PC-9 (cell line): Measurements from ENCODE around the gene CD302. TPM values are rescaled to one million over a fixed set of nuclear protein-coding genes. Genes with fewer than 3 reads are reported as not detected.

Experiments
- BruUV-seq: library from RNA; stranded (reverse); fragments of 400-500 nt; replicated peaks from 2 replicates; lab custom pipeline; 2021; lab: Mats Ljungman, UMichigan
- CTCF ChIA-PET: fragments of 300-600 bp; sonication (Branson Sonifier 250); formaldehyde crosslinking; loops from one replicate; lab custom pipeline; 2022; ENCODE audit warnings: antibody characterized with exemption; lab: Charles Lee
- POLR2A ChIA-PET: fragments of 300-600 bp; sonication (Branson Sonifier 250); formaldehyde crosslinking; loops from one replicate; lab custom pipeline; 2022; ENCODE audit warnings: antibody characterized with exemption; ENCODE audit not compliant: unreplicated experiment; lab: Charles Lee
- DNase-seq, 2 experiments: peaks; one replicate each; pipeline versions ENCODE4 v3.0.0 to v3.0.0-alpha.2; 2015 to 2022; ENCODE audit warnings: mixed read lengths in 1 of 2
- H2AFZ ChIP-seq: fragments of 200-600 bp; sonication (generic); 2 replicates; pipeline ENCODE4 v1.8.1; 2017; ENCODE audit warnings: antibody characterized with exemption
- H3F3A ChIP-seq: fragments of 200-600 bp; sonication (generic); 2 replicates; pipeline ENCODE4 v1.8.1; 2017; ENCODE audit warnings: antibody characterized with exemption, mild to moderate bottlenecking, low read depth; ENCODE audit not compliant: insufficient read depth
- H3K27ac ChIP-seq: fragments of 200-600 bp; sonication (generic); 2 replicates; pipeline ENCODE4 v1.6.1; 2016; ENCODE audit warnings: mixed run types
- H3K27me3 ChIP-seq: fragments of 200-600 bp; sonication (generic); 2 replicates; pipeline ENCODE4 v1.6.1; 2016; ENCODE audit warnings: low read depth, mixed run types; ENCODE audit not compliant: insufficient read depth
- H3K36me3 ChIP-seq: fragments of 200-600 bp; sonication (generic); 2 replicates; pipeline ENCODE4 v1.6.1; 2016; ENCODE audit warnings: low read depth, mixed run types
- H3K4me1 ChIP-seq: fragments of 200-600 bp; sonication (generic); replicated peaks from 2 replicates; pipeline ENCODE4 v1.6.1; 2016; ENCODE audit warnings: mixed run types; ENCODE audit not compliant: insufficient read depth
- H3K4me2 ChIP-seq: fragments of 200-600 bp; sonication (generic); 2 replicates; pipeline ENCODE4 v1.6.1; 2017; ENCODE audit warnings: mixed run types
- H3K4me3 ChIP-seq: fragments of 200-600 bp; sonication (generic); 2 replicates; pipeline ENCODE4 v1.6.1; 2016; ENCODE audit warnings: mixed run types
- H3K79me2 ChIP-seq: fragments of 200-600 bp; sonication (generic); 2 replicates; pipeline ENCODE4 v1.6.1; 2017; ENCODE audit warnings: low read depth, mixed run types
- H3K9me2 ChIP-seq: fragments of 200-600 bp; sonication (generic); 2 replicates; pipeline ENCODE4 v1.8.1; 2017; ENCODE audit warnings: mild to moderate bottlenecking; ENCODE audit not compliant: insufficient read depth
- H3K9me3 ChIP-seq: fragments of 200-600 bp; sonication (generic); 2 replicates; pipeline ENCODE4 v1.8.1; 2016; ENCODE audit warnings: low read depth; ENCODE audit not compliant: insufficient read depth
- H4K20me1 ChIP-seq: fragments of 200-600 bp; sonication (generic); 2 replicates; pipeline ENCODE4 v1.8.1; 2017; ENCODE audit not compliant: insufficient read depth
- CTCF ChIP-seq: fragments of 200-600 bp; sonication (generic); conservative IDR thresholded peaks from 2 replicates; pipeline ENCODE4 v1.6.1; 2017; ENCODE audit warnings: mixed run types, antibody characterized with exemption, mild to moderate bottlenecking, moderate library complexity
- EZH2 ChIP-seq: fragments of 200-600 bp; sonication (generic); IDR thresholded peaks from 2 replicates; pipeline ENCODE4 v1.8.0; 2017; ENCODE audit warnings: antibody characterized with exemption, low read depth
- intact Hi-C: fragments of 100-400 bp; cut with micrococcal nuclease; formaldehyde crosslinking; loops from one replicate; pipeline ENCODE4 v1.10.0; 2022; ENCODE audit not compliant: unreplicated experiment
- total RNA-seq: library from RNA; stranded (reverse); gene quantifications from 2 replicates; pipeline ENCODE4 v1.2.3, GENCODE V29; 2021

The CD302 gene
- total RNA-seq, 1 experiment from 2014 or later = 2.6 TPM

GRCh38 chr2:159832858-159833257 lies 34.9 kb upstream of the CD302 start:
- ChIA-PET POLR2A (interaction anchor here (0.7 kb wide), 1 partner anchor 1274 kb away, joined by 10 read pairs; no protein-coding TSS in a partner anchor), CTCF (no interaction called here)
- Histone ChIP-seq H3K9me3 (no peaks in the 10 kb centered on the region), H3K79me2 (no peaks in the 10 kb centered on the region), H3K27me3 (no peaks in the 10 kb centered on the region), H2AFZ (no peak overlapping the region), H3K36me3 (no peaks in the 10 kb centered on the region), H4K20me1 (no peaks in the 10 kb centered on the region), H3K4me1 (no peaks in the 10 kb centered on the region), H3F3A (no peaks in the 10 kb centered on the region), H3K4me2 (no peak overlapping the region), H3K27ac (no peak overlapping the region), H3K4me3 (no peak overlapping the region), H3K9me2 (no peaks in the 10 kb centered on the region)
- no TSS peak for BruUV-seq
- DNase-seq = no peak
- TF ChIP-seq CTCF = no peak
- no peak for TF ChIP-seq EZH2
- intact Hi-C loops = no loop called here

DNA sequence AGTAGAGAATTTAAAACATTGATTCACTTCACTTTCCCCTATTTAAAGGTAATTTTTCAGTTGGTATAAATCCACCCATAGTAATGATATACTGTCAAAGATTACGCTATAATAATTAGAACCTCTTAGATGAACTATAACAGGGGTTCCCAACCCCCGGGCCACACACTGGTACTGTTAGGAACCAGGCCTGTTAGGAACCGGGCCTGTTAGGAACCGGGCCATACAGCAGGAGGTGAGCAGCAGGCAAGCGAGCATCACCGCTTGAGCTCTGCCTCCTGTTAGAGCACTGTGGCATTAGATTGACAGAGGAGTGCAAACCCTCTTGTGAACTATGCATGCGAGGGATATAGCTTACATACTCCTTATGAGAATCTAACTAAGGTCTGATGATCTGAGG lies 34.0 kb upstream of the CD302 start:
- H3K4me3 ChIP-seq = no peak overlapping the region
- BruUV-seq = no TSS peak
- no peaks in the 10 kb centered on the region for H3K9me3 ChIP-seq
- H3F3A ChIP-seq = no peaks in the 10 kb centered on the region
- no peaks in the 10 kb centered on the region for H3K27me3 ChIP-seq
- no peaks in the 10 kb centered on the region for H3K79me2 ChIP-seq
- no peaks in the 10 kb centered on the region for H3K9me2 ChIP-seq
- TF ChIP-seq CTCF = no peak
- H3K4me2 ChIP-seq = no peak overlapping the region
- CTCF ChIA-PET = no interaction called here
- POLR2A ChIA-PET = no interaction called here
- intact Hi-C loops = no loop called here
- no peak for DNase-seq
- H2AFZ ChIP-seq = no peak overlapping the region
- H4K20me1 ChIP-seq = no peaks in the 10 kb centered on the region
- H3K27ac ChIP-seq = no peak overlapping the region
- H3K36me3 ChIP-seq = no peaks in the 10 kb centered on the region
- no peaks in the 10 kb centered on the region for H3K4me1 ChIP-seq

DNA sequence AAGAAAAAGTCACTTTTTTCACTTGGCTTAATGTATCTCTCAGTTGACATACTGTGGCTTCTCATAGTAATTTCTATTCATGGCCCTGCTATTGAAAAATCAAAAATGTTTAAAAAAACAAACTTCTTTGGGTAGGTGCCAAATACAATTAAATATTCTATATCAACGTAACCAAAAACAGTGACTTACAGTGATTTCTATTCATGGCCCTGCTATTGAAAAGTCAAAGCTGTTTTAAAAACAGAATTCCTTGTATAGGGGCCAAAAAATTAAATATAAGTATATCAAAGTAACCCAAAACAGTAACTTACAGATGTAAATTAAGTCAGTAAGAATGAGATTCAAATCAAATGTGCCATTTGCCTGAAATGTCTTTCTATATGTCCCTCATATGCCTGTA lies 31.4 kb upstream of the CD302 start:
- Histone ChIP-seq H3K27ac (no peak overlapping the region), H3K4me1 (no peaks in the 10 kb centered on the region), H3K4me3 (no peak overlapping the region), H3K79me2 (no peaks in the 10 kb centered on the region), H3K9me3 (no peaks in the 10 kb centered on the region), H3K9me2 (no peaks in the 10 kb centered on the region), H3K4me2 (no peak overlapping the region), H3K27me3 (no peaks in the 10 kb centered on the region), H2AFZ (no peak overlapping the region), H3F3A (no peaks in the 10 kb centered on the region), H3K36me3 (no peaks in the 10 kb centered on the region), H4K20me1 (no peaks in the 10 kb centered on the region)
- no peak for TF ChIP-seq CTCF
- no peak for TF ChIP-seq EZH2
- BruUV-seq = no TSS peak
- POLR2A ChIA-PET = no interaction called here
- CTCF ChIA-PET = no interaction called here
- intact Hi-C loops = no loop called here
- DNase-seq = no peak
